BLaER1 treated with 17β-estradiol and CSF1 and Interleukin-3, amounts not matched to agents 10 nM and 100 nM (cell line): ENCODE results near the gene DCDC2C.
A peak's percentile ranks its signal among the peaks of the same experiment; 100 is the strongest.
"Not testable (repeated sequence)": the region's sequence is repeated elsewhere in the genome, so short reads cannot be mapped to it uniquely, and the experiment has no call there.

Experiments
- H3K27ac ChIP-seq, 11 experiments: shearing (Covaris generic); formaldehyde crosslinking; 2 replicates each; pipeline ENCODE4 v1.8.1; 2022
- H3K27me3 ChIP-seq, 11 experiments: shearing (Covaris generic); formaldehyde crosslinking; 2 replicates each; pipeline ENCODE4 v1.8.1; 2022
- H3K36me3 ChIP-seq, 11 experiments: shearing (Covaris generic); formaldehyde crosslinking; 2 replicates each; pipeline ENCODE4 v1.8.1; 2022
- H3K4me1 ChIP-seq, 10 experiments: shearing (Covaris generic); formaldehyde crosslinking; 2 replicates each; pipeline ENCODE4 v1.8.1; 2022
- H3K4me2 ChIP-seq, 11 experiments: shearing (Covaris generic); formaldehyde crosslinking; 2 replicates each; pipeline ENCODE4 v1.8.1; 2022
- H3K4me3 ChIP-seq, 10 experiments: shearing (Covaris generic); formaldehyde crosslinking; 2 replicates each; pipeline ENCODE4 v1.8.1; 2022
- H3K9ac ChIP-seq, 11 experiments: shearing (Covaris generic); formaldehyde crosslinking; 2 replicates each; pipeline ENCODE4 v1.8.1; 2022
- H3K9me3 ChIP-seq, 11 experiments: shearing (Covaris generic); formaldehyde crosslinking; replicated peaks in 1 of 11; 2 replicates each; pipeline ENCODE4 v1.8.1; 2022
- H4K20me1 ChIP-seq, 11 experiments: shearing (Covaris generic); formaldehyde crosslinking; 2 replicates each; pipeline ENCODE4 v1.8.1; 2022
- Cebpa-rat ChIP-seq, 11 experiments: shearing (Covaris generic); IDR thresholded peaks; 2 replicates each; pipeline ENCODE4 v1.8.1; 2022

Gene DCDC2C

DNA sequence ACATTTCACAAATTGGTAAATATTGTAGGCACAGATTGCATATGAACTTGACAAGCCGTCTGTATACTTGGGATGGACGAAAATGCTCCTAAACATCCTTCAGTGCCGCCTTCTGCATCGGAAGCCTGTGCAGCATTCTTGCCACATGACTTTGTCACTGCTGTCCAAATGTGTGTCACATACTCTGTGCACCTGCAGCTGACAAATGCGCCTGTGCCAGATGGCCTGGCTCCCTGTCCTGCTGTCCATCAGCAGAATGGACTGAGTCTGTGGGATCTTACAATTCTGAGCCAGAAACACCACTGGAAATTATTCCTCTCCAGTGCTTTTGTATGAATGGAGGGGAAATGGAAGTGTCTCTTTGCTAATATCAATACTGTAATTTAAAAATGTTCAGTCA is 89.9 kb downstream of the DCDC2C start:
- TF ChIP-seq Cebpa-rat (IDR thresholded peaks at IDR 0.05), result no peak
- Histone ChIP-seq H3K9me3 (no peaks in the 10 kb centered on the region), H3K36me3 (no peaks in the 10 kb centered on the region), H3K9ac (no peak overlapping the region), H4K20me1 (no peaks in the 10 kb centered on the region), H3K4me2 (no peak overlapping the region), H3K4me3 (no peak overlapping the region), H3K4me1 (no peaks in the 10 kb centered on the region), H3K27me3 (no peaks in the 10 kb centered on the region), H3K27ac (no peak overlapping the region)

DNA sequence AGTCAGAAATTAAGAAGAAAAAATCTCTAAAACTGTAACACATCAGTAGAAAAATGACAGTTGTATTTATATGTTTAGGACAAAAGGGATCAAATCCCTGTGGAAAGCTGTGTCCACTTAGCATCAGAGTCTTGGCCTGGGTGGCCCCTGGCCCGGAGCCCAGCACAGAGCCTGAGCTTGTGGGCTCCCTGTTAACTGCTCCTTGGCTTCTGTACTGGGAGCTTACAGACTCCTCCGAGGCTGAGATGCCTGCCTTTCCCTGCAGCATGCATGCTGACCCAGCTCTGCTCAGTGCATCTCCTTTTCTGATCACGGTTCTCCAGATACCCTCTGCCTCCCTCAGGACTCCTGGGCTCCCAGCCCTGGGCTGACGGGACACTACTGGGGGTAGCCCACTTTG is 98.1 kb downstream of the DCDC2C start:
- Histone ChIP-seq H3K4me3 (no peak overlapping the region), H3K36me3 (no peaks in the 10 kb centered on the region), H3K27ac (no peak overlapping the region), H3K4me1 (no peaks in the 10 kb centered on the region), H3K9ac (no peak overlapping the region), H4K20me1 (no peaks in the 10 kb centered on the region), H3K9me3 (peaks cover 8 to 24% (median 16%) of the 10 kb centered on the region in 11 experiments; a peak in 18 of 22 replicates), H3K4me2 (no peak overlapping the region), H3K27me3 (no peaks in the 10 kb centered on the region)
- TF ChIP-seq Cebpa-rat (IDR thresholded peaks at IDR 0.05), result no peak

DNA sequence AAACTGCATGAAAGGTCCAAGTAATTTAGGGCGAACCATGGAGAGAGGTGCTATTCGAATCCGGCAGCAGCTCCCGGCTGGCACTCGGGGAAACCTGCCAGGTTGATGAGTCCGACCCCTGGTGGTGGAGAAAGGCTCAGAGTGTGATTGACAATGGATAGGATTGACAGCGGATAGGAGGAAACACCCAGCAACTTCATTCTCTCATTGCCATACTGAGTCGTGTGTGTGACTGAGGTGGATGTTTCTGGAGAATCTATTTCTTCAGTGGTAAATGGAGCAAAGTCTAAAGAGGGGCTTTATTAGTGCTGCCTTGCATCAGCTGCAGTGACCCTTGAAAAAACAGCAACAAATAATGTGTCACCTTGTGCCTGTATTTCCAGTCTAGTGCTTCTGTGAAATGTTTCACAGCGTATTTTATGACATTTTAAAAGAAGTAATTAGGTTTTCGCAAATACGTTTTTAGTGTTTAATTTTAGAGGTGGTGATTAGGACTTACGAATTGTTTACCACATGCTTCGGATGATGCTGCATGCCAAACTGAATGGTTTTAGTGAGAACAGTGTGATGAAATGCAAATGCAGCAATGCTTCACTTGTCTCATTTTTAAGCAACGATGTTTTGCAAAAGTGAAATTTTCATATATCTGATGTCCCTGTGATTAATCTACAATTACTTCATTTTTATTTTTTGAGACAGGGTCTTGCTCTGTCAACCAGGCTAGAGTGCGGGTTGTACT is 102.0 kb downstream of the DCDC2C start:
- Histone ChIP-seq H3K36me3 (no peaks in the 10 kb centered on the region), H3K9me3 (peaks cover 8 to 26% (median 16%) of the 10 kb centered on the region in 11 experiments; a peak in 19 of 22 replicates), H4K20me1 (no peaks in the 10 kb centered on the region), H3K27ac (no peak overlapping the region), H3K9ac (no peak overlapping the region), H3K4me1 (peaks cover 7 to 18% (median 13%) of the 10 kb centered on the region in 10 experiments; a peak in 19 of 20 replicates), H3K4me2 (no peak overlapping the region), H3K4me3 (no peak overlapping the region), H3K27me3 (no peaks in the 10 kb centered on the region)
- no peak for TF ChIP-seq Cebpa-rat (IDR thresholded peaks at IDR 0.05)

DNA sequence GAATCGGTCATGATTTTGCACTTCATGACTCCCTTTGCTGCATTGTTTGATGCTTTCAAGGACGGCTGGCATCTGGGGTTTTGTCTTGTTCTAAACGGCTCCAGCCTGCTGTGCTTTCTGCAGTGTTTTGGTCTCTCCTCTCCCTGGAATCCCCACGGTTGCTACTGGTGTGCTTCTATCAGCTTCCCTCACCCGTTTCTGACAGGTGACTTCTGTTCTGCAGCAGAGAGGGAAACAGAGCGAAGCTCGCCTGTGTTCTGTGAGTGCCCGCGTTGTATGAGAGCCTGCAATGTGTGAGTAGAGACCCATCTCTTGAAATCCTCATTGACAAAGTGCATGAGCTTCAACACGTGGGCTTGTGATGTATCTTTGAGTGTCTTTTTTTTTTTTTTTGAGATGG is 102.8 kb downstream of the DCDC2C start:
- Histone ChIP-seq H3K4me1 (peaks cover 7 to 18% (median 13%) of the 10 kb centered on the region in 10 experiments; a peak in 19 of 20 replicates), H3K27me3 (no peaks in the 10 kb centered on the region), H3K4me3 (no peak overlapping the region), H3K4me2 (no peak overlapping the region), H3K9ac (no peak overlapping the region), H4K20me1 (no peaks in the 10 kb centered on the region), H3K36me3 (no peaks in the 10 kb centered on the region), H3K27ac (no peak overlapping the region), H3K9me3 (peaks cover 12 to 34% (median 22%) of the 10 kb centered on the region in 11 experiments; a peak in 21 of 22 replicates)
- no peak for TF ChIP-seq Cebpa-rat (IDR thresholded peaks at IDR 0.05)

DNA sequence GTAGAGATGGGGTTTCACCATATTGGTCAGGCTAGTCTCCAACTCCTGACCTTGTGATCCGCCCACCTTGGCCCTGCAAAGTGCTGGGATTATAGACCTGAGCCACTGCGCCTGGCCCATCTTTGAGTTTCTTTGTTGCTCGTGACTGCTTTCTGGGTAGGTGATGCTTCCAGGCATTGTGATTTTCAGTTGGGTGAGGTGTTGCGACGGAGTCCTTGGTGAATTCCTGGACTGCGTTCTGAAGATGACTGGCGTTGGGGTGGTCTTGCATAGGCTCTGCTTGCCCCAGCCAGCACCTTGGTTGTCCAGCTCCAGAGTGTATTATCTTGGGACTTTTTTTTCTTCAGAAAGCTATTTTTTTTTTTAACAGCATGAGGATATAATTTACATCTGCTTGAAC is 103.4 kb downstream of the DCDC2C start:
- Histone ChIP-seq H3K27ac (peak overlapping the region in 1 of 11 experiments; percentile 51; a peak in 1 of 22 replicates), H3K4me1 (peaks cover 7 to 18% (median 13%) of the 10 kb centered on the region in 10 experiments; a peak in 19 of 20 replicates), H3K9ac (no peak overlapping the region), H3K27me3 (no peaks in the 10 kb centered on the region), H3K4me3 (no peak overlapping the region), H3K4me2 (peak overlapping the region in 6 of 11 experiments; percentile 0 to 37 (median 29); a peak in 6 of 22 replicates), H3K9me3 (peaks cover 12 to 35% (median 23%) of the 10 kb centered on the region in 11 experiments; a peak in 21 of 22 replicates), H4K20me1 (no peaks in the 10 kb centered on the region), H3K36me3 (no peaks in the 10 kb centered on the region)
- TF ChIP-seq Cebpa-rat (IDR thresholded peaks at IDR 0.05), result no peak; a peak in 1 of 22 replicates

DNA sequence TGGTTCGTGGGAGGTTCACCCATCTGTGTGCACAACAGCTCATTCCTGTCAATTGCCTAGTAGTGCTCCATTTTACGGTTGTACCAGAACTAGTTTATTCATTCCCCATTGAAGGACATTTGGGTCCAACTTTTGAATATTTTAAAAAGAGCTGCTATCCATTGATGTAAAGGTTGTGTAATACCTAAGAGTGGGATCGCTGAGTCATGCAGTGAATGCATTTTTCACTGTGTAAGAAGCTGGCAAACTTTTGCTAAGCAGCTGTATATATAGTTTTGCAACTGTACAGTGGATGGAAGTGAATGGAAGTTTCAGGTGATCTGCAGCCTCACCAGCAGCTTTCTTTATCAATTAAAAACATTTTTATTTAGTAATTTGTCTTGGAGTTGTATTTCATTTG is 104.5 kb downstream of the DCDC2C start:
- Histone ChIP-seq H3K36me3 (no peaks in the 10 kb centered on the region), H3K4me2 (peak overlapping the region; percentile 0 to 37 (median 20); a peak in 12 of 22 replicates), H4K20me1 (no peaks in the 10 kb centered on the region), H3K27me3 (no peaks in the 10 kb centered on the region), H3K4me3 (no peak overlapping the region), H3K9me3 (peaks cover 12 to 38% (median 25%) of the 10 kb centered on the region in 11 experiments; a peak in 21 of 22 replicates), H3K4me1 (peaks cover 7 to 18% (median 13%) of the 10 kb centered on the region in 10 experiments; a peak in 19 of 20 replicates), H3K9ac (no peak overlapping the region), H3K27ac (peak overlapping the region in 4 of 11 experiments; percentile 5 to 51 (median 32); a peak in 6 of 22 replicates)
- peak in 2 of 11 experiments; percentile 20 to 53; a peak in 2 of 22 replicates for TF ChIP-seq Cebpa-rat (IDR thresholded peaks at IDR 0.05)

DNA sequence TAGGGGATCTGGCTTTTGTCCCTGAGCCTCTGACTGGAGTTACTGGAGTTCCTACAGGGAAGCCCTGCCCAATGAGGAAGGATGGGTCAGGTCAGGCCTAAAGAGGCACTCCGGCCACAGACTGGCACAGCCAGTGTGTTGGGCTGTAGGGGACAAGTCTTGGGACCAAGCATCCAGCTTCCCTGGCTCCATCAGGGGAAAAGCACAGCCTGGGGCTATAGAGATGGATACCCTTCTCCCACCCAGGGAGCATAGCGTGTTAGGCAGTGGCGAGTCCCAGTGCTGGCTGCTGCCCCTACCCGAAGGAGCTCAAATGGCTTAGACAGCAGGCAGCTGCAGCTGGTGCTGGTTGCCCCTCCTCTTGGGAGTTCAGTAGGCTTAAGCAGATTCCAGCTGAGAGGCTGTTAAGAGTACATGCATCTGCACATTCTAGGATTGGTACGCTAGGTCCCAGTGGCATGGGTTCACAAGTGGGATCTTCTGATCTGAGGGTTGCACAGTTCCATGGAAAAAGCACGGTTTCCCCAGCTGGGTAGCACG is 111.4 kb downstream of the DCDC2C start:
- TF ChIP-seq Cebpa-rat (IDR thresholded peaks at IDR 0.05), result no peak
- peaks cover 54 to 87% (median 77%) of the 10 kb centered on the region in 11 experiments for H3K9me3 ChIP-seq

DNA sequence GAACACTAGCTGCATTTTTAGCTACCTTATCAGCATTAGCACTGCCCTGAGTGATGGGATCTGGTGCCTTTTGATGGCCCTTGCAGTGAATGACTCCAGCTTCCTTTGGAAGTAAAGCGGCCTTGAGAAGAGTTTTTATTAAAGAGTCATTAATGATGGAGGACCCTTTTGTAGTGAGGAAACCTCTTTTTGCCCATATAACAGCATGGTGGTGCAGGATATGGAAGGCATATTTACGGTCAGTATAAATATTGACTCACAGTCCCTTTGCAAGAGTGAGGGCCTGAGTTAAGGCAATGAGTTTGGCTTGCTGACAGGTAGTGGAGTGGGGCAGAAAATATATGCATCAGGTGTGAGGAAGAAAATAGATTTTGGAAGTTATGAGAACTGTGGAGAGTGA is 113.8 kb downstream of the DCDC2C start:
- not testable (repeated sequence) for H3K4me2 ChIP-seq, H3K9ac ChIP-seq, H4K20me1 ChIP-seq, H3K27ac ChIP-seq, H3K36me3 ChIP-seq, H3K27me3 ChIP-seq, H3K4me1 ChIP-seq, H3K4me3 ChIP-seq
- H3K9me3 ChIP-seq, result peaks cover 47 to 79% (median 70%) of the 10 kb centered on the region in 11 experiments

More for the DNA sequence above, 111.4 kb downstream of the DCDC2C start:
- no peaks in the 10 kb centered on the region for H3K27me3 ChIP-seq
- H3K36me3 ChIP-seq, result peaks cover 0 to 4% (median 0%) of the 10 kb centered on the region in 11 experiments; a peak in 1 of 22 replicates
- no peaks in the 10 kb centered on the region for H3K4me1 ChIP-seq
- H4K20me1 ChIP-seq, result no peaks in the 10 kb centered on the region
- H3K4me2 ChIP-seq, result no peak overlapping the region
- H3K4me3 ChIP-seq, result no peak overlapping the region
- no peak overlapping the region for H3K27ac ChIP-seq
- H3K9ac ChIP-seq, result no peak overlapping the region

DNA sequence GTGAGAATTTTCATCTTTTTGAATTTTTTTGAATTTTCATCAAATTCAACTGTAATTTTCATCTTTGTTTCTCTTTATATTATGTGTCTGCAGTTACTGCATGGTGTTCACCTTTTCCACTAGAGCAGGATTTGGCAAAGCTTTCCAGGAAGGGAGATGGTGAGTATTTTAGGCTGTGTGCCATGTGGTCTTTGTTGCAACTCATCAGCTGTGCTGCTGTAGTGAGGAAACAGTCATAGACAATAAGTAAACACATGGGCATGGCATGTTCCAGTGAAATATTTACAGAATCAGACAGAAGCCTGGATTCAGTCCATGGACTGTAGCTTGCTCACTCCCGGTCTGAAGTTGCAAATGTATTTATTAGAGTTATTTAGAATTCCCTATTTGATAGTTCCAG is 120.4 kb downstream of the DCDC2C start:
- no peaks in the 10 kb centered on the region for H3K27me3 ChIP-seq
- H3K36me3 ChIP-seq, result no peaks in the 10 kb centered on the region
- no peak overlapping the region for H3K4me3 ChIP-seq
- no peaks in the 10 kb centered on the region for H4K20me1 ChIP-seq
- H3K4me2 ChIP-seq, result no peak overlapping the region
- no peak for TF ChIP-seq Cebpa-rat (IDR thresholded peaks at IDR 0.05)
- peaks cover 9 to 32% (median 17%) of the 10 kb centered on the region in 11 experiments; a peak in 20 of 22 replicates for H3K9me3 ChIP-seq
- no peak overlapping the region for H3K9ac ChIP-seq
- H3K27ac ChIP-seq, result no peak overlapping the region
- H3K4me1 ChIP-seq, result no peaks in the 10 kb centered on the region
